Measurements from ENCODE around the gene RAB18.

RAB18 gene

DNA sequence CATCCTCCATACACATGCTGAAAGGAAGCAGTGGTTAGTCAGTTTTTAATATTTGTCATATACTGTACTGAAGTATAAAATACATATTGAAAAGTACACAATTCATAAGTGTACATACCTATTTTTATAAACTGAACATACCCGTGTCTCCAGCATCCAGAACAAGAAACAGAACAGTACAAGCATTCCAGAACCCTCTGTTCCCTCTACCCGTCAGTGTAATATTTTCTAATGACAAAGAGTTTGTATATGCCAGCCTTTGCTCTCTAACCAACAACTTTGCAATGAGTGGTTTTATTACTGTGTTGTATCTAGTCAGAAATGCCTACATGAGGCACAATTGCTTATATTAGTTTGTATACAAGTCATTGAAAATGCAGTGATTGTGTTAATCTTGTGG is 18.7 kb upstream of the RAB18 start:
- TF ChIP-seq, protein P1, sequence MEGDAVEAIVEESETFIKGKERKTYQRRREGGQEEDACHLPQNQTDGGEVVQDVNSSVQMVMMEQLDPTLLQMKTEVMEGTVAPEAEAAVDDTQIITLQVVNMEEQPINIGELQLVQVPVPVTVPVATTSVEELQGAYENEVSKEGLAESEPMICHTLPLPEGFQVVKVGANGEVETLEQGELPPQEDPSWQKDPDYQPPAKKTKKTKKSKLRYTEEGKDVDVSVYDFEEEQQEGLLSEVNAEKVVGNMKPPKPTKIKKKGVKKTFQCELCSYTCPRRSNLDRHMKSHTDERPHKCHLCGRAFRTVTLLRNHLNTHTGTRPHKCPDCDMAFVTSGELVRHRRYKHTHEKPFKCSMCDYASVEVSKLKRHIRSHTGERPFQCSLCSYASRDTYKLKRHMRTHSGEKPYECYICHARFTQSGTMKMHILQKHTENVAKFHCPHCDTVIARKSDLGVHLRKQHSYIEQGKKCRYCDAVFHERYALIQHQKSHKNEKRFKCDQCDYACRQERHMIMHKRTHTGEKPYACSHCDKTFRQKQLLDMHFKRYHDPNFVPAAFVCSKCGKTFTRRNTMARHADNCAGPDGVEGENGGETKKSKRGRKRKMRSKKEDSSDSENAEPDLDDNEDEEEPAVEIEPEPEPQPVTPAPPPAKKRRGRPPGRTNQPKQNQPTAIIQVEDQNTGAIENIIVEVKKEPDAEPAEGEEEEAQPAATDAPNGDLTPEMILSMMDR (IDR thresholded peaks at IDR 0.05; ENCODE audit: low read length, missing control alignments) = no peak
- DNase-seq (ENCODE audit: low read depth) = no peak
- H3K4me3 ChIP-seq (replicated peaks; ENCODE audit: low read depth, low read length) = no peak overlapping the region

DNA sequence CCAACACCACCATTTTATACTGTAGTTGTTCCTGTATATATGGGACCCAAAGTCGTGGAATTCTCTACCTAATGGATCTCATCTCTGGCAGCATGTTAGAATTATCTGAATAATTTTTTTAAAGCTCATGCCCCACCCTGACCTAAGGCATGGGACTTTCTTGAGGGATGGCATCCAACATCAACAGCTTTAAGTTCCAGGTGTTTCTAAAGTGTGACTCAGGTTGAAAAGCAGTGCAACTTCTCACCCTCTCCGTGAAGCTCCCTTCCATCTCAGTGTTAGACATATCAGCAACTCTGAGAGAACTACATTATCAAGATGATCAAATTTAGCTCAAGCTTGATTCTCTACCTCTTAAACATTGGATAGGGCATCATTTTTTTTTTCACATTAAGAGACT is 18.1 kb upstream of the RAB18 start:
- no peak for DNase-seq (ENCODE audit: low read depth)
- TF ChIP-seq, protein P1 (IDR thresholded peaks at IDR 0.05; ENCODE audit: low read length, missing control alignments) = no peak
- no peak overlapping the region for H3K4me3 ChIP-seq (replicated peaks; ENCODE audit: low read depth, low read length)

DNA sequence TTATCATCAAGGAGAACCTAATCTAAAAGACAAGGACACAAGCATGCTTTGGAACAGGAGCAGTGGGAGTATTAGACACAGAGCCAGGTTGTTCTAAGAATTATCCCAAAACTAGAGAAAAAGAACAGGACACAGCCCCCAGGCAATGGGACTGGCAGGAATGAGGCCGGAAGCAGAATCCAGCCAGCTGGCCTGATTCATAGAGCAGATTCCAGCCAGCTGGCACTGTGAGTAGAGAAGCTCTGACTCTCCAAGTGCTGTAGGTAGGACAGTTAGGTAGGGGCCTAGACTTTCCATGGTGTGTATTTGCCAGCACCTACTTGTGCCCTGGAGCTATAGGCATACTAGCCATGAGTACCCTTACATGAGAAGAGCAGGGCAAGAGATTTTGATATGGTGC is 13.3 kb upstream of the RAB18 start:
- DNase-seq (ENCODE audit: low read depth) = no peak
- TF ChIP-seq, protein P1 (IDR thresholded peaks at IDR 0.05; ENCODE audit: low read length, missing control alignments) = no peak
- no peak overlapping the region for H3K4me3 ChIP-seq (replicated peaks; ENCODE audit: low read depth, low read length)

DNA sequence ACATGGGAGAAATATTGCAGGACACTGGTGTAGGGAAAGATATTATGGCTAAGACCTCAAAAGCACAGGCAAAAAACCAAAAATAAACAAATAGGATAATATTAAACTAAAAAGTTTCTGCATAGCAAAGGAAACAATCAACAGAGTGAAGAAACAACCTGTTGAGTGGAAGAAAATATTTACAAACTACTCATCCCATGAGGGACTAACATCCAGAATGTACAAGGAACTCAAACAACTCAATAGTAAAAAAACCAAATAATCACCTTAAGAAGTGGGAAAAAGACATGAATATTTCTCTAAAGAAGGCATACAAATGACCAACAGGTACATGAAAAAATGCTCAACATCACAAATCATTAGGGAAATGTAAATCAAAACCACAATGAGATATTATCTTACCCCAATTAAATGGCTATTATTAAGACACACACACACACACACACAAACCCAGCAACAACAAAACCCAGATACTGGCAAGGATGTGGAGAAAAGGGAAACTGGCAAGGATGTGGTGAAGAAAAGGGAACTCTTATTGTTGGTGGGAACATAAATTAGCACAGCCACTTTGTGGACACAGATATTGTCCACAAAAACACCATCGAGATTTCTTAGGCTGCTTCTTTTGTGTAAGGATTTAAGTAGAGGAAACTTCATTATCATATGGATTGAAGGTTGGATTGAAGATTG is 9.8 kb upstream of the RAB18 start:
- DNase-seq (ENCODE audit: low read depth) = no peak
- TF ChIP-seq, protein P1 (IDR thresholded peaks at IDR 0.05; ENCODE audit: low read length, missing control alignments) = no peak
- no peak overlapping the region for H3K4me3 ChIP-seq (replicated peaks; ENCODE audit: low read depth, low read length)

DNA sequence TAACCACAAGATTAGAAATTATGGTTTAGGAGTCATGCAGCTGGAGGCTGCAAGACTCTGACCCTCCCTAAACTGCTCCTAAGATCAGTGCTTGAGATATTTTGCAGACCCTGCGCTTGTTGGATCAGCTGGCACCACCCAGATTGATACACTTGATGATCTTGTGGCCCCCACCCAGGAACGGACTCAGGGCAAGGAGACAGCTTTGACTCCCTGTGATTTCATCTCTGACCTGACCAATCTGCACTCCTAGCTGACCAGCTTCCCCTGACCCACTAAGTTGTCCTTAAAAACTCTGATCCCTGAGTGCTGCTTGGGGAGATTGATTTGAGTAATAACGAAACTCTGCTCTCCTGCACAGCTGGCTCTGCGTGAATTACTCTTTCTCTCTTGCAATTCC is 8.0 kb upstream of the RAB18 start:
- H3K4me3 ChIP-seq (replicated peaks; ENCODE audit: low read depth, low read length) = no peak overlapping the region
- DNase-seq (ENCODE audit: low read depth) = no peak

DNA sequence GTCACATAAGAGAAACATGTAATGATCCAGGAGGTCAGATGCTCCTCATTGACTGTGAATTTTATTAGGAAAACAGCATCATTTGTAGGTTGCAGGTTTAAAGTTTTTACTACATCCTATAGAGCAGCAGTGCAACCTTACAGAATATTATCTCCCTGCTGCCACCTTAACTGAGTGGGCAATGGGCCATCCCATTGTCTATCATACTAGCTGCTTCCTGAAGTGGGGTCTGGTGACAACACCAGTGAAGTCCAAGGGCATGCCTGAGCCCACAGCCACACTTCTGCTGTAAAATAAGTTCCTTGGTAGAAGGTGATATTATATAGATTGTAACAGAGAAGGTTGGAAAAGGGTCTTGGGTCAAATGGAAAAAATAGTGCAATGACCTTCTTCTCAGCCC is 4.0 kb upstream of the RAB18 start:
- no peak for DNase-seq (ENCODE audit: low read depth)
- no peak overlapping the region for H3K4me3 ChIP-seq (replicated peaks; ENCODE audit: low read depth, low read length)
- TF ChIP-seq, protein P1 (IDR thresholded peaks at IDR 0.05; ENCODE audit: low read length, missing control alignments) = no peak

More for the DNA sequence above, 8.0 kb upstream of the RAB18 start:
- TF ChIP-seq, protein P1 (IDR thresholded peaks at IDR 0.05; ENCODE audit: low read length, missing control alignments) = no peak

DNA sequence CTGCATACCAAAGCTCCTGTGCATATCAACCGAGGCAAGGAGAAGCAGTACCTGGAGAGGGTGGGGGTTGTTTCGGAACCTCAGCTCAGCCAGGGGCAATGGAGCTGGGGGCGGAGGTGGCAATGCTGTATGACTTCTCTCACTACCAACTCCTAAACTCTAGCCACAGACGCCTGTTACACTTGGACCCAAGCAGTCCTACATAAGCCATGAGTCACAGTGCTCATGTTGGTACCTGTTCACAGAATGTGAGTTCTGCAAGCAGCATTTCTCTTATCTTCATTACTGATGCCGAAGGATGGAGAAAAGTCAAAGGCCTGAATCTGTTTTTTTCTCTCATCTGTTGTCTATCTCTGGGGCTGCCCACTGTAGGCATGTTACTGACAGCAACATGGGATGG is 3.2 kb upstream of the RAB18 start:
- DNase-seq (ENCODE audit: low read depth) = no peak
- no peak overlapping the region for H3K4me3 ChIP-seq (replicated peaks; ENCODE audit: low read depth, low read length)
- TF ChIP-seq, protein P1 (IDR thresholded peaks at IDR 0.05; ENCODE audit: low read length, missing control alignments) = no peak
